GM19324 (cell line): ENCODE data around the gene TSC1.
"Not testable (repeated sequence)": the region's sequence is repeated elsewhere in the genome, so short reads cannot be mapped to it uniquely, and the experiment has no call there.

Experiments
- ATAC-seq: cut with Tn5 transposase; IDR thresholded peaks from one replicate; pipeline ENCODE4 v1.9.1; 2021; ENCODE audit warnings: mild to moderate bottlenecking, moderate library complexity; ENCODE audit not compliant: unreplicated experiment, low FRiP score

The TSC1 gene

DNA sequence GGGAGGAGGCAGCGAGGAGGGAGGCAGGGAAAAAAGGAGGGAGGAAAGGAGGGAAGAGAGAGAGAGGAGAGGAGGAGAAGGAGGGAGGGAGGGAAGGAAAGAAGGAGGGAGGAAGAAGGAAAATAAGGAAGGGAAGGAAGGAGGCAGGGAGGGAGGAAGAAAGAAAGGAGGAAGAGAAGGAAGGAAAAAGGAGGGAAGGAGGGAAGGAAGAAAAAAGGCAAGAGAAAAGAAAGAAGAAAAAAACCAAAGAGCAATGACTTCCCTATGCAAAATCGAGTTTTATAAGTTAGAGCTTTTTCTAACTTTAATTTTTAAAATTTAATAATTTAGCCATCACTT, 33.7 kb upstream of the TSC1 start:
- ATAC-seq, result no peak

DNA sequence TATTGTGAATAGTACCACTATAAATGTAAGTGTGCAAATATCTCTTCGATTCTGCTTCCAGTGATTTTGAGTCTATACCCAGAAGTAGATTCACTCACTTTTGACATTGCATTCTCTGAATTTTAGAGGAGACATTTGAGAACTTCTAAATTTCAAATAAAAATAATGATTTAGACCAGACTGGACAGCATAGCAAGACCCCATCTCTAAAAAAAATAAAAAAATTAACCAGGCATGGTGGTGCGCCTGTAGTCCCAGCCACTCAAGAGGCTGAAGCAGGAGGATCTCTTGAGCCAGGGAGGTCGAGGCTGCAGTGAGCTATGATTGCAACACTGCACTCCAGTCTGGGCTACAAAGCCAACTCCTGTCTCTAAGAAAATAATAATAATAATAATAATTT, 32.2 kb upstream of the TSC1 start:
- no peak for ATAC-seq

DNA sequence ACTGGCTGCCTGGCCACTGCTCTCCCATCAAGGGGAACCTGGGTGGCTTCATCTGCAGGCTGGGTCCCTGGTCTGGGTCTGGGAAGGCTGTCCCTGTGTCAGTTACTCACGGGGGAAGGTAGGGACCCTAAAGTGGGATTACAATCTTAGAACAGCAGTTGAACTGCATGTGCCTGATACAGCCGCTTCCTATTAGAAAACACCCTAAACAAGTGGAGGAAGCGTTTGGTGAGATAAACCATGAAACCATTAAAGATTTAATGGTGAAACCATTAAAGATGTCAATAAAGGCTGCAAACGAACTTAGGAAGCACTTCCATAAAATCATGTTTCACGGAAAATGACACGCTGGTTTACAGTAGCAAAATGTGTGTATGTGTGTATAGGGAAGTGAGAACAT, 31.5 kb upstream of the TSC1 start:
- ATAC-seq, result no peak

DNA sequence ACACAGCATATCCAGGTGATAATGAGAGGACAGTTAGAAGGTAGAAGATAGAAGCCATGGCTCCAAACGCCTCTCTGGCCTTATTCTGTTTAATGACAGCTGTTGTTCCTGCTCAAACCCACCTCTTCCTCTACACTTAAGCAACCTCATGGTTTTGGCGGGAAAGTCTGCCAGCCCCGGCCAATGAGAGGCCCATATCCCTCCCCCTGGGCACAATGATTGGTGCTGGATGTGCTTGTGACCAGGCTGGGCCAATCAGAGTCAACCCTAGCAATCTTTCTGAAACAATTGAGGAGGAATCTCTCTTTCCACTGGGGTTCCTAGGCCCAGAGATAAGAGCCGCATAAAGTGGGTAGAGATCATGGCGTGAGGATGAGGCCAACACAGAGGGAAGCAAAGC, 29.3 kb upstream of the TSC1 start:
- ATAC-seq, result no peak

- ATAC-seq, result no peak
Observed at GRCh38 chr9:132973166-132973565, 28.8 kb upstream of the TSC1 start.

GRCh38 chr9:132970324-132971062, 26.1 kb upstream of the TSC1 start:
- ATAC-seq, result no peak

- ATAC-seq, result no peak
Observed at GRCh38 chr9:132969783-132970182, 25.4 kb upstream of the TSC1 start.

GRCh38 chr9:132967908-132968307, 23.5 kb upstream of the TSC1 start:
- ATAC-seq, result not testable (repeated sequence)

DNA sequence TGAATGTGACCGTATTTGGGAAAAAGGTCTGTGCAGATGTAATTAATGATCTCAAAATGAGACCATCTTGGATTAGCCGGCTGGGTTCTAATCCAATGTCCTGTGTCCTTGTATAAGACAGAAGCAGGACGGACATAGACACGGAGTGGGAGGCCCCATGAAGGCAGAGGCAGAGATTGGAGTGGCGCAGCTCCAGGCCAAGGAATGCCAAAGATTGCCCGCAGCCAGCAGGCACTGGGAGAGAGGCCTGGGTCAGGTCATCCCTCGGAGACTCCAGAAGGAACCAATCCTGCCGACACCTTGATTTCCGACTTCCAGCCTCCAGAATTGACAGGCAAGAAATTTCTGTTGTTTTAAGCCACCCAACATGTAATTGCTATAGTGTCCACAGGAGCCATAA, 21.1 kb upstream of the TSC1 start:
- no peak for ATAC-seq

- no peak for ATAC-seq
Observed at GRCh38 chr9:132961002-132961401, 16.6 kb upstream of the TSC1 start.

DNA sequence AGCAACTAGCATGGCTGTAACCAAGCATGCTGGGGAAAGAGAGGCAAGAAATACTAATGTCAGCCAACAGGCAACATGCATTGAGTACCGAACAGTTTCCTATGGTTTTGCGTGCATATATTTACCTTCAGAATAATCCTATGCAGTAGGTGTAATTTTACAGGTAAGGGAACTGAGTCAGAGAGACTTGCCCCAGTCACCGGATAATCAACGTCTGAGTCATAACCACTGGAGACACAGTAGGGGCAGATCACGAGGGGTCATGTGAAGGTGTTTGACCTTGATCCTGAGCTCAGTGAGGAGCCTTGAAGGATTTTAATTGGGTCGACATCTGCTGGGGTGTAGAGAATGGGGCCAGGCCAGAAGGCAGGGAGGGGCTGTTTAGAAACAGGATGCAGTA, 13.4 kb upstream of the TSC1 start:
- ATAC-seq, result no peak

GRCh38 chr9:132955768-132956167, 11.4 kb upstream of the TSC1 start:
- no peak for ATAC-seq

DNA sequence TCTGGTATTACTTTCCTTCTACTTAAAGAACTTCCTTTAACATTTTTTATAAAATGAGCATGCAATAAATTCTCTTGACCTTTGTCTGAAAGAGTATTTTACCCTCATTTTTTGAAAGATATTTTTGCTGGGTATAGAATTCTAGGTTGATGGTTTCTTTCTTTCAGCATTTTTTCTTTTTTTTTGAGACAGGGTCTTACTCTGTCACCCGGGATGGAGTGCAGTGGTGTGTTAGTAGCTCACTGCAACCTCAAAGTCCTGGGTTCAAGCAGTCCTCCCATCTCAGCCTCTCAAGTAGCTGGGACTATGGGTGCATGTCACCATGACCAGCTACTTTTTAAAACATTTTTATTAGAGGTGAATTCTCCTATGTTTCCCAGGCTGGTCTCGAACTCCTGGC, 10.7 kb upstream of the TSC1 start:
- ATAC-seq, result no peak

DNA sequence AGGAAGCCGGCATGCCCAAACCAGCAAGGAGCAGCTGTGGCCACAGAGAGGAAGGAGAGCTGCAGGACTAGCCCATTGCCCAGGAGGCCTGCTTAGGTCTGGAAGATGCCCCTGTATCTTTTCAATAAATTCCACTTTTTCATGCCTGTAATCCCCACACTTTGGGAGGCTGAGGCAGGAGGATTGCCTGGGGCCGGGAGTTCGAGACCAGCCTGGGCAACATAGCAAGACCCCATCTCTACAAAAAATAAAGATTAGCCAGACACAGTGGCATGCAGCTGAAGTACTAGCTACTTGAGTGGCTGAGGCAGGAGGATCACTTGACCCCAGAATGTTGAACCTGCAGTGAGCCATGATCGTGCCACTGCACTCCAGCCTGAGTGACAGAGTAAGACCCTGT, 5.3 kb upstream of the TSC1 start:
- ATAC-seq, result no peak

DNA sequence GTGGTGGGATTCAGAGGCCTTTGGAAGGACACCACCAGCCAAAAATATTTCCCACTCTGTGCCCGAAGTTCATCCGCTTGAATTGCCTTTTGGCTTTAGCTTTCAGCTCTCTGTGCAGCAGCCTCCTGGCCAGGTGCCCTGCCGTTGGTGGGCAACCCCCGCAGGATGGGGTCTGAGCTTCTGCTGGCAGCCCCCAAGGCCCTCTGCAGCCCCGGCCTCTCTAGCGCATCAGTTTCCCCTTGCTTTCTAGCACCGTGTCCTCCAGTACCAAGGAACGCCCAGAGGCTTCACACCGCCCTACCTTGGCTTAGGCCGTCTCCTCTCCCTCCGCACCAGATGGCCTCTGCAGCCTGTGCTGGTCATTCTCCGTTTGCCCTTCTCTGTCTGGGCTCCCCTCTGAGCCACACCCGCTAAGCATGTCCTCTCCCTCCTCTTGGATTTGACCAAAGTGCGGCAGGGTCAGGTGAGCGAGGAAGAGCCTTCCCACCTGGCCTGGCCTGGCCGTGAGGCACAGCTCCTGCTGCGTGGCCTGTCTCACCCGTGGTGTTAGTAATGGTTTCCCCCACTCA, 4.2 kb upstream of the TSC1 start:
- ATAC-seq, result no peak

DNA sequence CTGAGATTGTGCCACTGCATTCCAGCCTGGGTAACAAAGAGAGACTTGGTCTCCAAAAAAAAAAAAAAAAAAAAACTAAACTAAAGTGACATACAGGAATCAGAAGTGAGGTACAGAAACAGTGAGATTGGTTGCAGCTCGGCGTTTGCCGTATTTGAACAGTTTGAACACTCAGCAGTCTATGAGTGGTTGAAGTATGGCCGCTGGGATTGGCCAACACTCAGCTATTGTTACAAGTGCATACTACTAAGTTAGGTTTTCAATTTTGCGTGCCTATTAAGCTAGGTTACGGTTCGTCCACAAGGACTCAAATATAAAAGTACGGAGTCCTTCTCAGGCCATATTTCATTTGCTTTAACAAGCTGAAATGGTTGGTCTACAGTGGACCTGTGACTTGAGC, 3.3 kb upstream of the TSC1 start:
- no peak for ATAC-seq

- no peak for ATAC-seq
Observed at GRCh38 chr9:132946631-132947295, 2.3 kb upstream of the TSC1 start.

DNA sequence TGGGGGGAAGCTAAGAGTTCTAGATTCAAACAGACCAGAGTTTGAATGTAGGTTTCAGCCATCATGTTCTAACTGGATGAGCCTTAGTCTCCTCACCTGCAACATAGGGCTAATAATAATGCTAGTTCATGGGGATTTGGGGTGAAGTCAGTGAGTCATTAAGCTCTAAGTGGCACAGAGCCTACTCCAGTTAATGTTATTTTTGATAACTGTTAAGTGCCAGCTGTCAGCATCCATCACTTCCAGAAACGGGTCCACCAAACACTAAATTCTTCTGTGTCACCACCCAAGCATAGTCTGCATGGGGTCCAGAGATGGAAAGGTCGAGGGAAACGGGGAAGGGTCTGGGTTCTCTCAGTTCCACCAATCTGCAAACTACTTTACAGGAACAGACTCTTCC, 1.8 kb upstream of the TSC1 start:
- ATAC-seq, result no peak

GRCh38 chr9:132945186-132946130, 1.0 kb upstream of the TSC1 start:
- ATAC-seq, result no peak

- no peak for ATAC-seq
Observed at GRCh38 chr9:132943651-132944293, 644 bp downstream of the TSC1 start.
